Pons (tissue), 1 donor: Measurements from ENCODE around the gene LRBA.
"Not testable (repeated sequence)": the region's sequence is repeated elsewhere in the genome, so short reads cannot be mapped to it uniquely, and the experiment has no call there.

ENCODE experiments used
- DNase-seq: peaks from one replicate; pipeline ENCODE4 v3.0.0-alpha.2; 2016; ENCODE audit warnings: low spot score

LRBA gene

DNA sequence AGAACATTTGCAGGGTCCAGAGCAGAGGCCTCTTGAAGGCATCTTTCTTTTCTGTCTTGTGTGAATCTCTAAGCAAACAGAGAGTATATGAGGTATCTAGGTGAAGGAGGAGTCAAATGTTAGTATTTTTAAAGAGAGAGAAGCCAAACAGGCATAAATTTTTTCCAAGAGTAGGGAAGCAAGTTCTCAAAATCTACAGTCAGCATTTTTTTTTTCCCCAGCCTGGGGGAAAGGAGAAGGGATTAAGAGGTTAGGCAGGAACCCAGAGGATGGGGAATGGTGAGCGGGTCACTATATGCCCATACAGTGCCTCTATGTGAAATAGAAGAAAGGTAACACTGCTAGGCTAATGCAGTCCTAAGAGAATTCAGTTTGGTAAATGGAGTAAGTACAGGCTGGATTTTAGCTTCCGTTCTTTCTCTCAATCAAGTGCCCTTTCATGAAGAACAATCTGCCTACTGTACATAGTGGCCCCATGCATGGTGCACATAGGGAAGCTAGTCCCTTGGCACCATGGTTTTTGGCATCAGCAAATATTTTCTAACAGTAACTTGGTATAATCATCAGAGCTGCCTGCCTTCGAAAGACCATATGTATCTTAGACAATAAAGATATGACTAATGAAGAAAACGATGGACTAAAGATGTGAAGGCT, 596.2 kb downstream of the LRBA start:
- peak; percentile 69 for DNase-seq

DNA sequence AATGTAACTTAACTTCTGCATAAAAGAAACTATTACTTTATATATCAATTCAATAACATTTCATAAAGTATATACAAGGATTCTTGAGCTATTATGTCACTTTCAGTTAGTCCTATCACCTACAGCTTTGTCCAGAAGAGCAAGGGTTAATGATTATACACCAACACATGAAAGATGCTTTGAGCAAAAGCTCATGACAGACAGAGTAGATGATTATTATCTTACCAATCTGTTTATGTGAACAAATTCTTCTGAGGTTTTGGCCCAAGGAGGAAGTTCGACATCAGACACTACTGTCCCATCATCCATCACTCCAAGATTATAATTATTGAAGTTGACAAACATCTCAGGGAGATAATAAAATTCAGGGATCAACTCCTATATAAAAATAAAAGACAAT, 599.9 kb downstream of the LRBA start:
- no peak for DNase-seq

- no peak for DNase-seq
These were observed 603.6 kb downstream of the LRBA start for GRCh38 chr4:150411520-150411919.

DNA sequence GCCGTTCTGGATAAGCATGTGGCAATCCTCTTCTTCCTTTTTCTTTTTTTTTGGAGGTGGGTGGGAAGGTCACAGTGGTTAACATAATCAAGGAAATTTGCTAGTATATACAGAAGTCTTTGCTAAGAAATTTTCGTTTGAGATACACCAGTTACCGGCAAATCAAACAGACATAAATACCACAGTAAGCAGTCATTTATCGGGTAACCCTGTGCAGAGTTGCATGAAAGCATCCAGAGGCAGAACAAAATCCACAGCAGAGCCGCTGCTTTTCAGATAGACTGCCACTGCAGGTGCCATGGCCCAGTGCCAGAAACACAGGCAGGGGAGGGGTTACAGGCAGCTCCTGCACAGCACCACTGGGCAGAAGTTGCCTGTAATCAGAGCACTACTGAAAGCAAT, 612.2 kb downstream of the LRBA start:
- peak; percentile 31 for DNase-seq

DNA sequence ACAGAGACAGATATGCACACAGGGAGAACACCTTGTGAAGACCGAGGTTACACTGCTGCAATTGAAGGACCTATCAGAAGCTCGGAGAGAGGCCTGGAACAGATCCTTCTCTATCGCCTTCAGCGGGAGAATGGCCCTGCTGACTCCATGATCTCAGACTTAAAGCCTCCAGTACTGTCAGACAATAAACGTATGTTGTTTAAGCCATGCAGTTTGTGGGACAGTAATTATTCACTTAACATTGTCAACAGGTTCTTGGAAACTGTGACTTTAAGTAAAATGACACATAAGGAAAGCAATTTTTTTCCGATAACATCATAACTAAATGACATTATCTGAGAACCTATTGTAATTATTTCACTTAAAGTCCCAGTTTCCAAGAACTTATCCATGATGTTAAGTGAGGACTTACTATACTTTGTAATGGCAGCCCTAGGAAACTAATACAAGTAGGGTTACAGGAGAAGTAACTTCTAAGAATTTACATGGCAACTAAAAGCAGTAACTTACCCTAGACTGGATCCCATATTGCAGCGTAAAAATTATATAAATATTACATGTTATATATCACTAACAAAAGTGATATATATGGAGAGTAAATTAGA, 613.9 kb downstream of the LRBA start:
- DNase-seq, result no peak

GRCh38 chr4:150395872-150396271, 619.2 kb downstream of the LRBA start:
- DNase-seq, result no peak

DNA sequence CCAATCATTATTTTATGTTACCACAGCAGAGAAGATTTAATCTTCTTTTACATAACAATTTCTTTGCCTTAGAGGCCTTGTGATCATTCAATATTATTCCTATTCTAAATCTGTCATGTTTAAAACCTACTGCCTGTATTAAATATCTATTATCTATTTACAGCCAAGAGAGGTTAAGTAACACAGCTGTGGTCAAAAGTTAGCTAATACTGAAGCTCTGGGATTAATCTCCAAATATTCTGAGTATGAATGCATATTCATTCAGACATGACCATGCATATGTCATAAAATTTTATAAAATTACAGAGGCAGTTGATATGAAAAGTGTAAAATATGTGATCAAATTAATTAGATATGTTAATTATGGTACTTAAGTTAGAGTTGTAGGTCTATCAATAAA, 621.0 kb downstream of the LRBA start:
- no peak for DNase-seq

DNA sequence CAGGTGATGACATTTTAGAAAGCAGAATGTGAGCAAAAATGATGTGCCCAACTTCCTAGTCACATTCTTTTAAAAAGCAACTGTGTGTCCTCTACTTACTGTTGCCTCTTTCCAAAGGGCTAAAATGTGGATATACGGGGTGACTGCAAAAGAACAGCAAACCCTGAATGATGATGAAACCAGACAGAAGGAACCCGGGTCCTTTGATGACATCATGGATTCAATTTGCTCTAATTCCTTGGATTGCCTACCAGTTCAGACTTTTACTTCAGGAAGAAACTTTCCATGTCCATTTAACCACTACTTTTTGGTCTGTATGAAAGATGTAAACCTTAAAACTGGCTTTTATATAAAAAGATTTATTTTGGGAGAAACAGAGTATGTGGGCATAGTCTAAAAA, 624.0 kb downstream of the LRBA start:
- DNase-seq, result no peak

GRCh38 chr4:150390531-150390910, 624.6 kb downstream of the LRBA start:
- no peak for DNase-seq

DNA sequence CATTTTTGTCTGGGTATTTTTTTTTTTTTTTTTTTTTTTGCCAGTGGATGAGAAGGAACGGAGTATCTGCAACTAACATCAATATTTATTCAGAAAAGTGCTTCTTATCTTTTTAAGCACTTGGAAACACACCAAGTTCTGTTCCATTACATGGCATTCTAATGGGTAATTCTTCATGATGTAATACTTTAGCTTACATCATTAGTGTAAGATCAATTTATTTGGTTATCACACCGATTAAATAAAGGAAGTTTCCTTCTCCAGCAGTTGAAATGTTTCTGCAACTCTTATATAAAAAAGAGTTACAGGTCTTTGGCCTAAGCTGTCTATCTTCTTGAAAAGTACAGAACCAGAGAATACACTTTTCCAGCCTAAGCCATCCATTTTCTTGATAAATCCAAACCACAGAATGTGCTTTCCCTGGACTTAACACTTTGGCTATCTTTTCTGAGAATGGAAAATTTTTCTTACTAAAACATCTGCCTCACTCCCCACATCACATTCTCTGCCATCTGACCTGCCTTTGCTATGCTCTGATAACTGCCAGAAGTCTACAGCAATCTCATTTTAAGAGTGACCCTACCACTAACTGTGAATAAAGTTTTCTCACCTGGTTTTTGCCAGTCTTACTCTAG, 625.1 kb downstream of the LRBA start:
- no peak for DNase-seq

DNA sequence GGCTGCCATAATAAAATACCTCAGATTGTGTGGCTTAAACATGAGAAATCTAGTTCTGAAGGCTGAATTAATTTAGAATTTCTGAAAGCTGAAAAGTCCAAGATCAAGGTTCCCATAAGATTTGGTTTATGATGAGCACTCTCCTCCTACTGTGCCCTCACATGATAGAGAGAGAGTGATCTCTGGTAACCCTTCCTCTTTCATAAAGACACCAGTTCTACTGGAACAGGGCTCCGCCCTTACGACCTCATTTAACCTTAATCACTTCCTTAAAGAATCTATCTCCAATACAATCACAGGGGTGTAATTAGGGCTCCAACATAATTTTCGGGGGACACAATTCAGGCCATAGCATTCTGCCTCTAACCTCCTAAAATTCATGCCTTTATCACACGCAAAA, 627.1 kb downstream of the LRBA start:
- DNase-seq, result no peak

GRCh38 chr4:150386415-150386814, 628.7 kb downstream of the LRBA start:
- not testable (repeated sequence) for DNase-seq

GRCh38 chr4:150385606-150386005, 629.5 kb downstream of the LRBA start:
- DNase-seq, result peak; percentile 12

GRCh38 chr4:150384249-150384648, 630.8 kb downstream of the LRBA start:
- DNase-seq, result no peak

DNA sequence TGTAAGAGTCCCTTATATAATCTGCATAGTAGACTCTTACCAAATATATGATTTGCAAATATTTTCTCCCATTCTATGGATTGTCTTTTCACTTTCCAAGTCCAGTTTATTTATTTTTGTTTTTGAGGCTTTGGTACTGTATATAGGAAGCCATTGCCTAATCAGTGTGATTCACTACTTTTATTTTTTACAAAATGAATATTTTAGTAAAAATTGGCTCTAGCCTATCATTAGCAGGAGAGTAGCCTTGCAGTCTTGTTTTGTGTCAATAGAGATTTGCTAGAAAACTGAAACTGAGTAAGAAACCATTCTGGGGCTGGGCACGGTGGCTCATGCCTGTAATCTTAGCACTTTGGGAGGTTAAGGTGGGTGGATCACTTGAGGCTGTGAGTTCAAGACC, 633.1 kb downstream of the LRBA start:
- DNase-seq, result no peak

- DNase-seq, result no peak
These were observed 633.5 kb downstream of the LRBA start for GRCh38 chr4:150381609-150382008.

DNA sequence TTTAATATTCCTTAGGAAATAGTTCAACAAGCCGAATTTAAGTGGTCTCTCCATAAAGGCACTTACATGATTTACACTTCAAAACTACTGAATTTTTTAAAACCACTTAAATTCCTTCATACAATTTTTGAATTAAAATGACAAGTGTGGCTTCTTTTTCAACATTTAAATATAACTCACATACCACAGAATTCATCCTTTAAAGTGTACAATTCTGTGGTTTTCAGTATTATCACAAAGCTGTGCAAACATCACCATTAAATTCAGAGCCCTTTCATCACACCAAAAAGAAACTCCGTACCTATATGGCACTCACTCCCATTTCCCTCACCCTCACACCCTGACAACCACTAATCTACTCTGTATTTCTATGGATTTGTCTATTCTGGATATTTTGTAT, 634.0 kb downstream of the LRBA start:
- no peak for DNase-seq

DNA sequence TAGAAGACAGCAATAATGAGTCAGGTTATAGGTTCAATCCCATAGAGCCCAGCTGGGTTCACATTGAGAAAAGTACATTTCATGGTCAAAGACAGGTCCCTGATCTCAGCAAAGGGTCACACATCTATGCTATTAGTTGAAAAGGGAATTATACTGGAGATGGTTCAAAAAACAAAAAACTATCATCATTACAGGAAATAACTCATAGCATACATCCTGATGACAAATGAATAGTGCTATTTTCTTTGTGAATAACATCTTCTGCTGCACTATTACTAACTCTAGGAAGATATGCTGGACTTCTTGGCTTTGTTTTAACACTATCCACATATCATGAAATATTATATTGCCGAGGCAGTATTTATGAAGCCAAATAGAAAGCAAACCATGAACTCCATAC, 635.6 kb downstream of the LRBA start:
- DNase-seq, result no peak

GRCh38 chr4:150375025-150375424, 640.1 kb downstream of the LRBA start:
- DNase-seq, result no peak

GRCh38 chr4:150371869-150372268, 643.2 kb downstream of the LRBA start:
- DNase-seq, result no peak

DNA sequence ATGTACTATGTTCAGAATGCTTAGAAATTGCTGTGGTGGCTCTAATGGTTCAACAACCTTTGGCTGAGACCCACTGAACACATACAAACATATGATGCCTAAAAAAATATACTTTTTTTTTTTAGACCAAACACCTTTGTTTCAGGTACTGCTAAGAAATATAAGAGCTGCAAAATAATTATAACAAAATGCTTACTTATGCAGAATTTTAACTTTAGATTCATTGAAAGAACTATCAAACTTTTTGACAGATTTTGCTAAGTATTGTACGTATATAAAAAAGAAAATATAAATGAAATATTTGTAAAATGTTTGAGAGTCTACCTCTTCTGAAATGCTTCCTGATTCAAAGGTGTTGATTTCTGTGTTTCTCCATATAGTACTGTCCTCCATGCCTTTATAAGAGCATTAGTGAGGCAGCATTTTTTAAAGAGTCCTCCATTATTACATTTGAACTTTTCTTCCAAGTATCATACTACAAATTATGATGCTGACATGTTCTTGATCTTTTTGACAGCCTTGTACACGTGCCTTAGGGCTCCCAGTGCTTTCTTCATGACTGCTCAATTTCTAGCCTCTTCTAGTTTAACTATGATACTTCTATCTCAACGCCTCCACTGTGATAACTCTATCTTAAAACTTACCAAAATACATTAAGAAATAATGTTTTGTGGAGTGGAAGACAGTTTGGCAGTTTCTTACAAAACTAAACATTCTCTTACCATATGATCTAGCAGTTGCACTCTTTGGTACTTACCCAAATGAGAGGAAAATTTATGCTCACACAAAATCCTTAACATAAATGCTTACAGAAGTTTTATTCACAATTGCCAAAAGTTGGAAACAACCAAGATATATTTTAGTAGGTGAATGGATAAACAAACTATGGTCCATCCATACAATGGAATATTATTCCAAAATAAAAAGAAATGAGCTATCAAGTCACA, 645.4 kb downstream of the LRBA start:
- no peak for DNase-seq

- DNase-seq, result no peak
These were observed 646.4 kb downstream of the LRBA start for GRCh38 chr4:150368667-150369066.

DNA sequence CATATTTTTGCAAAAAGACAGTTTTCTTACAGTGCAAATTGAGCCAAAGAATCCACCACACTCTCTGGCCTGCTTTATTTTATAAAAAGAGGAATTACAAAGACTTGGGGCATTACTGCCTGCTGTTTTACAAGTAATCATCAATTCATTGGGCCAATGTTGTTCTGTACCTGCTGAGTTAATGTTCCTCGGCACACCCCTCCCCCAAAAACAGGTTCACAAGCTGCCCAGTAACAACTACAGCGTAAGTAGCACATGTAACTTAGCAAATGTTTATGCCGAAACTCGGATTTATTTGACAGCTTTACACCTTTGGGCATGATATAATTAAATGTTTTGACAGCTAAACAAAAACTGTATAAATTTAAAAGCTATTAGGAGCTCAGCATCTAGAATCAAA, 647.8 kb downstream of the LRBA start:
- no peak for DNase-seq
